T-helper 17 cell (primary cell): Measurements from ENCODE around the gene SNTG2. TPM values are rescaled to one million over a fixed set of nuclear protein-coding genes. Genes with fewer than 3 reads are reported as not detected.

Experiments used
- ATAC-seq: fragments of 150-1000 bp; cut with Tn5 transposase; 2 replicates; pipeline ENCODE4 v1.10.0; 2021; ENCODE audit warnings: mild to moderate bottlenecking, moderate library complexity
- DNase-seq, 3 donors: peaks; one replicate each; pipeline versions ENCODE4 v3.0.0 to v3.0.0-alpha.2; 2020 to 2021
- H3K9me3 ChIP-seq: one replicate; pipeline ENCODE4 v1.7.0; 2013; ENCODE audit warnings: low read length, mild to moderate bottlenecking; ENCODE audit not compliant: control insufficient read depth, poor library complexity, severe bottlenecking
- H3K27ac Mint-ChIP-seq: one replicate; pipeline ENCODE4 v1.8.0; 2022; ENCODE audit warnings: mild to moderate bottlenecking, moderate library complexity, mixed read lengths
- H3K27me3 Mint-ChIP-seq: one replicate; pipeline ENCODE4 v1.8.0; 2022; ENCODE audit warnings: mixed read lengths
- H3K36me3 Mint-ChIP-seq: one replicate; pipeline ENCODE4 v1.8.0; 2022; ENCODE audit warnings: low read depth, mixed read lengths
- H3K4me1 Mint-ChIP-seq: one replicate; pipeline ENCODE4 v1.8.0; 2022; ENCODE audit warnings: mild to moderate bottlenecking, mixed read lengths
- H3K4me3 Mint-ChIP-seq: one replicate; pipeline ENCODE4 v1.8.0; 2022; ENCODE audit warnings: mild to moderate bottlenecking, moderate library complexity, mixed read lengths
- total RNA-seq, 4 donors: library from RNA in 2 of 4; stranded (reverse) in 2 of 4; gene quantifications; one replicate each; pipeline ENCODE4 v1.2.3 and lab custom pipeline; 2022 to 2026

The SNTG2 gene
- total RNA-seq, 2 donors from 2014 or later: 2.0 to 6.3 TPM

GRCh38 chr2:973129-973528 is 22.5 kb downstream of the SNTG2 start:
- Mint-ChIP-seq H3K27ac (no peak overlapping the region), H3K4me1 (peaks cover 13% of the 10 kb centered on the region), H3K27me3 (peaks cover 5% of the 10 kb centered on the region), H3K36me3 (peaks cover 9% of the 10 kb centered on the region), H3K4me3 (no peak overlapping the region)
- no peaks in the 10 kb centered on the region for H3K9me3 ChIP-seq
- DNase-seq (no peak), ATAC-seq (no peak)

- Mint-ChIP-seq H3K27ac (peak overlapping the region; percentile 17), H3K27me3 (peaks cover 5% of the 10 kb centered on the region), H3K4me1 (peaks cover 14% of the 10 kb centered on the region), H3K4me3 (peak overlapping the region; percentile 42), H3K36me3 (peaks cover 9% of the 10 kb centered on the region)
- H3K9me3 ChIP-seq: no peaks in the 10 kb centered on the region
- no peak for DNase-seq
- ATAC-seq: peak; percentile 82
Observed at GRCh38 chr2:974054-974453, 23.4 kb downstream of the SNTG2 start.

- peak overlapping the region; percentile 42 for H3K4me3 Mint-ChIP-seq
- peaks cover 9% of the 10 kb centered on the region for H3K36me3 Mint-ChIP-seq
Observed at GRCh38 chr2:974502-974901, 23.9 kb downstream of the SNTG2 start.

GRCh38 chr2:975095-975494 is 24.4 kb downstream of the SNTG2 start:
- no peak for DNase-seq
- H3K36me3 Mint-ChIP-seq: peaks cover 9% of the 10 kb centered on the region
- H3K4me3 Mint-ChIP-seq: peak overlapping the region; percentile 42
- ATAC-seq: no peak
- peaks cover 5% of the 10 kb centered on the region for H3K27me3 Mint-ChIP-seq
- H3K9me3 ChIP-seq: no peaks in the 10 kb centered on the region
- peaks cover 16% of the 10 kb centered on the region for H3K4me1 Mint-ChIP-seq
- no peak overlapping the region for H3K27ac Mint-ChIP-seq

More at GRCh38 chr2:974502-974901, 23.9 kb downstream of the SNTG2 start:
- peak; percentile 44 for ATAC-seq
- H3K9me3 ChIP-seq: no peaks in the 10 kb centered on the region
- peaks cover 5% of the 10 kb centered on the region for H3K27me3 Mint-ChIP-seq
- H3K4me1 Mint-ChIP-seq: peaks cover 16% of the 10 kb centered on the region
- no peak overlapping the region for H3K27ac Mint-ChIP-seq
- no peak for DNase-seq

GRCh38 chr2:979069-979928 is 28.6 kb downstream of the SNTG2 start:
- peaks cover 13% of the 10 kb centered on the region for H3K36me3 Mint-ChIP-seq
- H3K27ac Mint-ChIP-seq: no peak overlapping the region
- no peak overlapping the region for H3K4me3 Mint-ChIP-seq
- H3K9me3 ChIP-seq: no peaks in the 10 kb centered on the region
- no peak for ATAC-seq
- peaks cover 18% of the 10 kb centered on the region for H3K4me1 Mint-ChIP-seq
- peaks cover 24% of the 10 kb centered on the region for H3K27me3 Mint-ChIP-seq
- no peak for DNase-seq

GRCh38 chr2:980176-980575 is 29.5 kb downstream of the SNTG2 start:
- no peak overlapping the region for H3K4me3 Mint-ChIP-seq
- DNase-seq: no peak
- H3K36me3 Mint-ChIP-seq: peaks cover 15% of the 10 kb centered on the region
- H3K9me3 ChIP-seq: no peaks in the 10 kb centered on the region
- ATAC-seq: no peak
- H3K27me3 Mint-ChIP-seq: peaks cover 33% of the 10 kb centered on the region
- peaks cover 20% of the 10 kb centered on the region for H3K4me1 Mint-ChIP-seq
- H3K27ac Mint-ChIP-seq: no peak overlapping the region

GRCh38 chr2:981258-981657 is 30.6 kb downstream of the SNTG2 start:
- DNase-seq: no peak
- Mint-ChIP-seq H3K4me1 (peaks cover 20% of the 10 kb centered on the region), H3K27me3 (peaks cover 39% of the 10 kb centered on the region), H3K27ac (no peak overlapping the region), H3K4me3 (no peak overlapping the region), H3K36me3 (peaks cover 15% of the 10 kb centered on the region)
- H3K9me3 ChIP-seq: no peaks in the 10 kb centered on the region
- no peak for ATAC-seq

- DNase-seq: no peak
- no peaks in the 10 kb centered on the region for H3K9me3 ChIP-seq
- ATAC-seq: no peak
- H3K27me3 Mint-ChIP-seq: peaks cover 39% of the 10 kb centered on the region
- H3K36me3 Mint-ChIP-seq: peaks cover 15% of the 10 kb centered on the region
- peaks cover 20% of the 10 kb centered on the region for H3K4me1 Mint-ChIP-seq
- H3K27ac Mint-ChIP-seq: no peak overlapping the region
- H3K4me3 Mint-ChIP-seq: no peak overlapping the region
Observed at GRCh38 chr2:981759-982158, 31.1 kb downstream of the SNTG2 start.

GRCh38 chr2:985317-985898 is 34.8 kb downstream of the SNTG2 start:
- DNase-seq (no peak), ATAC-seq (peak; percentile 44)
- Mint-ChIP-seq H3K27me3 (peaks cover 34% of the 10 kb centered on the region), H3K36me3 (peaks cover 10% of the 10 kb centered on the region), H3K4me1 (peaks cover 15% of the 10 kb centered on the region), H3K4me3 (peak overlapping the region; percentile 12), H3K27ac (no peak overlapping the region)
- no peaks in the 10 kb centered on the region for H3K9me3 ChIP-seq

GRCh38 chr2:987789-988188 is 37.1 kb downstream of the SNTG2 start:
- no peaks in the 10 kb centered on the region for H3K9me3 ChIP-seq
- peaks cover 30% of the 10 kb centered on the region for H3K27me3 Mint-ChIP-seq
- no peak overlapping the region for H3K27ac Mint-ChIP-seq
- DNase-seq (no peak), ATAC-seq (no peak)
- H3K4me1 Mint-ChIP-seq: peaks cover 14% of the 10 kb centered on the region
- H3K4me3 Mint-ChIP-seq: no peak overlapping the region
- peaks cover 7% of the 10 kb centered on the region for H3K36me3 Mint-ChIP-seq

- H3K9me3 ChIP-seq: no peaks in the 10 kb centered on the region
- H3K4me1 Mint-ChIP-seq: peaks cover 4% of the 10 kb centered on the region
- ATAC-seq (no peak), DNase-seq (no peak)
- H3K4me3 Mint-ChIP-seq: no peak overlapping the region
- peaks cover 15% of the 10 kb centered on the region for H3K27me3 Mint-ChIP-seq
- no peaks in the 10 kb centered on the region for H3K36me3 Mint-ChIP-seq
- no peak overlapping the region for H3K27ac Mint-ChIP-seq
Observed at GRCh38 chr2:989781-990467, 39.3 kb downstream of the SNTG2 start.

- no peak for ATAC-seq
Observed at GRCh38 chr2:990970-991369, 40.3 kb downstream of the SNTG2 start.

GRCh38 chr2:1002350-1002749 is 51.7 kb downstream of the SNTG2 start:
- ATAC-seq (no peak), DNase-seq (no peak)
- Mint-ChIP-seq H3K4me1 (no peaks in the 10 kb centered on the region), H3K36me3 (peaks cover 3% of the 10 kb centered on the region), H3K27ac (no peak overlapping the region), H3K27me3 (peaks cover 10% of the 10 kb centered on the region), H3K4me3 (no peak overlapping the region)
- H3K9me3 ChIP-seq: peaks cover 4% of the 10 kb centered on the region

More at GRCh38 chr2:990970-991369, 40.3 kb downstream of the SNTG2 start:
- DNase-seq: no peak
- Mint-ChIP-seq H3K36me3 (no peaks in the 10 kb centered on the region), H3K4me3 (no peak overlapping the region), H3K4me1 (no peaks in the 10 kb centered on the region), H3K27ac (no peak overlapping the region), H3K27me3 (peaks cover 6% of the 10 kb centered on the region)
- H3K9me3 ChIP-seq: no peaks in the 10 kb centered on the region
